Skin of body (tissue), 2 donors: ENCODE measurements around the gene ADH4. TPM values are rescaled to one million over a fixed set of nuclear protein-coding genes. Genes with fewer than 3 reads are reported as not detected.
A peak's percentile ranks its signal among the peaks of the same experiment; 100 is the strongest.
"Not testable (repeated sequence)": the region's sequence is repeated elsewhere in the genome, so short reads cannot be mapped to it uniquely, and the experiment has no call there.

Experiments used
- DNase-seq: peaks from one replicate; lab custom pipeline; 2025; lab: John Stamatoyannopoulos, UW
- total RNA-seq: library from RNA; depleted of rRNA; stranded (reverse); fragments of >200 nt; gene quantifications from one replicate; pipeline ENCODE4 v1.2.3, GENCODE V29; 2014

The ADH4 gene
- total RNA-seq, 1 donor from 2014 or later = not detected

DNA sequence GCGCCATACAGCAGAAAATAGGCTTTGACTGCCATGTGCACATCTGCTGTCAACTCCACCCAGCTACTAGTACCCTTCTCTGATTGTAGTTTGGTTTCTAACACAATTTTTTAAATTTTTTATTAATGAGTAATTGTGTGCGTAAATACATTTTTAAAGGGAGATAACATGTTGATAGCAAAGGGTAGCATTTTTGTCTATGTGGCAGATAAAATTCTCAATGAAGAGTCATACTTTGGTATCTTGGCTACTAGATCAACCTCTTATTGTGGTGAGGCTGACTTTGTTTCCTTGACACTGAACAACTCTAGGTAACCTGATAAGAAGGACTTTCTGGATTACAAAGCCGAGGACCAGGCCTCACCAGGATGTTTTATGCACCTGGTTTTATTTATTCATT lies 9.5 kb downstream of the ADH4 start:
- DNase-seq = no peak

DNA sequence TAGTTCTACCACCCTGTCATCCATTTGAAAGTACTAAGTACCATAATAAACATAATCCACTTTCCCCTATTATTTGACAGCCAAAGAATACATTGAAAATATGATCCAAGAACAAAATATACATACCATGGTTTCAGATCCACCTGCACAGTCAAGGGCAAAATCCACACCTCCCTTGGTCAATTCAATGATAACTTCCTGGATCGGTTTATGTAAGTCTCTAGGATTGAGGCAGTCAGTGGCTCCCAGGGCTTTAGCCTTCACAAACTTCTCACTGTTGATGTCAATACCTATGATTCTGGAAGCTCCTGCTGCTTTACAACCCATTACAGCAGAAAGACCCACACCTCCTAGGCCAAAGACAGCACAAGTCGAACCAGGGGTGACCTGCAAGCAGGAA lies 12.7 kb downstream of the ADH4 start:
- no peak for DNase-seq

DNA sequence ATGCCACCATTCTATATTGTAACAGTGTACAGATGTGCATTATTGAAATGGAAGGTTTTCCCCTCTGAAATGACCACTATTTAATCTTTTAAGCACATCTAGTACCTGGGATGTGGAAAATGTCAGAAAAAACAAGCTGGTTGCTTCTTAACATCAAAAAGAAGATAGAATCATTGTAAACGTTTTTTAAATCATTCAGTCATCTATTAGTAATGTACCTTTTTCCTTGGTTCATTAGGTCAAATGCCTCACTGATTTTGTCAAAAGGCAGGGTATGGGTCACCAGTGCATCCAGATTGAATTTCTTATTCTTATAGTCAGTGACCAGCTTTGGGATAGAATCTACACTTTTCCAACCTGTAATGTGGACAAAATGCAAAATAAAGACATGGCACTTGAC lies 17.7 kb downstream of the ADH4 start:
- DNase-seq = no peak

GRCh38 chr4:99121008-99121407 lies 23.1 kb downstream of the ADH4 start:
- no peak for DNase-seq

DNA sequence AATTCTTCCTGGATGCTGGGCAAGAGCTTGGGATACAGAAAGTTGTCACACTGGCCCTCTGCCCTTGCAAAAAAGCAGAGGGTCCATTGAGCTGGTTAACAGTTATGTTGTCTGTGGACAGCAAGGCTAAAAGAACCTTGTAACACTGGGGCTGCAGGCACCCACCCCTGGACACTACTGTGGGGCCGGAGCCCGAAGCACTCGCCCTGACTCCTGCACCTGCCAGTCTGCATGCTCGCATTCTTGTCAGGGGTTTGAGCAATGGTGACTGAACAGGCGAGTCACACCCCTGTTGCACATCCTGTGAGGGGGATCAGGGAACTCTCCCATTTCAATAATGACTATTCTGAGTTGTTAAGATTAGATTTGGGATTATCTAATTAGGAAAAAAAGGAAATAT lies 23.6 kb downstream of the ADH4 start:
- no peak for DNase-seq

DNA sequence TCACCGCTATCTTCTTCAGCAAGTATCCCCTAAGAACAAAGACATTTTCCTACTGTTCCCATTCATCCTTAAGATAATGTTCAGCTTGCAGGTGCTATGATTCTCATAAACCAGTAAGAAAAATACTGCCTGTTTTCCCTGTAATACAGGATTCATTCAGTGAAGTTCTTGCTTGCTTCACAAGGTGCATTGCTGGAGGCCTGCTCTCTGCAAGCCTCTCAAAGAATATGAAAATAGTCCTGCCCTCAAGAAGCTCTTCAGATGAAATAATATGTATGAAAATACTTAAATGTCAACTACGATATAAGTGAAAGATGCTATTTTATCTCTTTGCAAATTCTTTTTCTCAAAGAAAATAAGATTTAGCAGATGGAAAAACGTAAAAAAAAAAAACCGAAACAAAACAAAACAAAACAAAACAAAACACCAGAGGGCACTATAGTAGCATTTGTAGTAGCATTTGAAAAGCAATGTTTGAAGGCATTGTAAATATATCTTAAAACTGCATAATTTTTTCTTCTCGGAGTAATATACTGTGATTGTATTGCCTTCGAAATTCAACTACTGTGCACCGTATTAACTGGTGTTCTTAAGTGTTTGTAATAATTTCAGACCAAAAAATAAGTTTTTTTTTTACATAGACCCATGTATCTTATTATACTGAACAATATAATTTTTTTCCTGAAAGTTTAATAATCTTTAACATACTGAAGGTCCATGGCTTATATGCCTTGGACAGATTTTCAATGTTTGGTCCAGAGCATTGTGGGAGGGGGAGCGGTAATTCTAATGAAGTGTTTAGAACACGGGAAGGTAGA lies 26.0 kb downstream of the ADH4 start:
- peak; percentile 10 for DNase-seq

DNA sequence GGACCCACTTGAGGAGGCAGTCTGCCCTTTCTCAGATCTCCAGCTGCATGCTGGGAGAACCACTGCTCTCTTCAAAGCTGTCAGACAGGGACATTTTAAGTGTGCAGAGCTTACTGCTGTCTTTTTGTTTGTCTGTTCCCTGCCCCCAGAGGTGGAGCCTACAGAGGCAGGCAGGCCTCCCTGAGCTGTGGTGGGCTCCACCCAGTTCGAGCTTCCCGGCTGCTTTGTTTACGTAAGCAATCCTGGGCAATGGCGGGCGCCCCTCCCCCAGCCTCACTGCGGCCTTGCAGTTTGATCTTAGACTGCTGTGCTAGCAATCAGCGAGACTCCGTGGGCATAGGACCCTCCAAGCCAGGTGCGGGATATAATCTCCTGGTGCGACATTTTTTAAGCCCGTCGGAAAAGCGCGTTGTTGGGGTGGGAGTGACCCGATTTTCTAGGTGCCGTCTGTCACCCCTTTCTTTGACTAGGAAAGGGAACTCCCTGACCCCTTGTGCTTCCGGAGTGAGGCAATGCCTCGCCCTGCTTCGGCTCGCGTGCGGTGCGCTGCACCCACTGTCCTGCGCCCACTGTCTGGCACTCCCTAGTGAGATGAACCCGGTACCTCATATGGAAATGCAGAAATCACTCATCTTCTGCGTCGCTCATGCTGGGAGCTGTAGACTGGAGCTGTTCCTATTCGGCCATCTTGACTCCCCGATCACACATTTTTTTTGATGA lies 26.8 kb downstream of the ADH4 start:
- not testable (repeated sequence) for DNase-seq

GRCh38 chr4:99109286-99109685 lies 34.8 kb downstream of the ADH4 start:
- not testable (repeated sequence) for DNase-seq

DNA sequence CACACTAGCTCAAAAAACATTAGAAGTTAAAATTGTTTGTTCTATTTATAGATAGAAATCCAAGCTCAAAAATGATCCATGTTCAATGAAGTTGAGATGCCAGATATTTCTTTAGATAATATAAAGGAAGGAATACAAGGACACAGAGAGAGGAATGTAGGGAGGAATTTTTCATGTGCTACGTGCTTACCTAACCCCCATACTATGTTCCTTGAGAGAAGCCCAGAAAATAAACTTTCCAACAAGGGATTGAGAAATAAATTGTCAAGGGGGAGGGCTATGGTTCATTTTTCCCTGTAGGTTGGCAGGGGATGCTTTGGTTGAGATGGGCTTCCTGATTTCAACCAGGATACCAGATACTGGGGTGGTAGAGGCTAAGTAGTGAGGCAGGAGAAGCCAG lies 39.9 kb downstream of the ADH4 start:
- DNase-seq = no peak

GRCh38 chr4:99103166-99103565 lies 40.9 kb downstream of the ADH4 start:
- no peak for DNase-seq

DNA sequence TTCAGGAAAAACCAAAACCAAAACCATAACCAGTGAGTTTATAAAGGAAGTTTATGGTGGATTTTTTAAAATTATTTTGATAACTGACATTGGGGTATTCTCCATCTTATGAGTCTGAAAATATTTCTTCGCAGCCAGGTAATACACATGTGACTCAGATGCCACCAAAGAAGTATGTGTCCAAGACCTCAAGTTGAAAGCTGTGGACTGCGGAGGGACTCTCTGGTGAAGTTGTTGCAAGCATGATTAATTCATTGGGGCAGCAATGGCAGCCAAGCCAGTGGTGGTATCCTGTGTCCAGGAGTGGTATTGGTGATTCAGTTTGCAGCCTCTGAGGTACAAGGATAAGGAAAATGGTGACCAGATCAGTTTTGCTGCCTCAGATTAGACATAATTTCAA lies 41.5 kb downstream of the ADH4 start:
- DNase-seq = no peak

DNA sequence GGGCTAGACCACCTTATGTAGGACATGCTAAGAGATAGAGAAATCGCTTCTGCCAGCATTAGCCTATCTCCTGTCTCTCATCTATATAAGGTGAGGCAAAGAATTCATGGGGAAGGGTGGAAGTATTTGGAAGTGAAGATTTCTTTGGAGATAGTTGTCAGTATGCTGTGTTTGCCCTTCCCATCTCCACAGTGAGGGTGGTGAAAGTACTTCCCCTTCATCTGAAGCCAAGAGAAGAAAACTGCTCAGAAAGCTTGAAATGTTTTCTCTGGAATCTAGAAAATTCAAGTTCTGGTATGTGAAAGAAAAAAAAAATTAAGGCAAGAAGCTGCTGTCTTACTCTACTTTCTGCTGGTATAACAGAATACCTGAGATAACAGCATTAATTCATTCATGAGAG lies 43.2 kb downstream of the ADH4 start:
- no peak for DNase-seq

GRCh38 chr4:99099814-99100213 lies 44.3 kb downstream of the ADH4 start:
- not testable (repeated sequence) for DNase-seq

DNA sequence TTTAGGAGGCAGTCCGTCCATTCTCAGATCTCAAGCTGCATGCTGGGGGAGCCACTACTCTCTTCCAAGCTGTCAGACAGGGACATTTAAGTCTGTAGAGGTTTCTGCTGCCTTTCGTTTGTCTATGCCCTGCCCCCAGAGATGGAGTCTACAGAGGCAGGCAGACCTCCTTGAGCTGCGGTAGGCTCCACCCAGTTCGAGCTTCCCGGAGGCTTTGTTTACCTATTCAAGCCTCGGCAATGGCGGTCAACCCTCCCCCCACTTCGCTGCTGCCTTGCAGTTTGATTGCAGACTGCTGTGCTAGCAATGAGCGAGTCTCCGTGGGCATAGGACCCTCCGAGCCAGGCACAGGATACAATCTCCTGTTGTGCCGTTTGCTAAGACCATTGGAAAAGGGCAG lies 44.8 kb downstream of the ADH4 start:
- no peak for DNase-seq

DNA sequence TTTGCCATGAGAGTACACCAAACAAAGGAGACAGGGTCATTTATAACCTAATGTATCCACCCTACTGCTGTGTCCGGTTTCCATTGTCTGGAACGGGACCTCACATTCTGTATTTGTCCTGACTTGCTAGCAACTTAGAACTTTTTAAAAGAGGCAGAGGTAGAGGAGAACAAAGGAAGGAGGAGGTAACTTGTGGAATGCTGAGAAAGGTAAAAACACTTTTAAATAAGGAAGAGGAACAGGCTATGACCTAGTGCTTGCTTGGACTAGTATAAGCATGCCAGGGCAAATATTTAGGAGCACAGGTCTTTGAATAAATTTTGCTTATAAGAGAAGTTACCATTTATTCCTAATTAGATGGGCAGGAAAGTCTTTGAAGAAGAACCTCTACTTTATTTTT lies 52.3 kb downstream of the ADH4 start:
- not testable (repeated sequence) for DNase-seq

DNA sequence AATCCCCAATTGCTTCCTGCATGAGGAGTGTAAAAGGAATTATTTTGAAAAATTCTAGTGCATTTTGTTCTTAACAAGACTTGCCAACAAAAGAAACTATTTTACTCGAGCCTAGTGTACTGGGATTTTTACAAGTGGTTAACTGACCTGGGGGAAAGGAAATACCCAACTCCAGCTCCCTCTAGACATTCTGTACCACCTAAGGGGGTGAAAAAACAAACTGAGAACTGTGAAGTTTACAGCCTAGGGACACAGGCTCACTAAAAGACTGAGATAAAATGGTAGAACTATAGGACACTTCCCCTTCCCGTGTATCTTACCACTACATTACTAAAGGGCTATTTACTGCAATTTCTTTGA lies 52.9 kb downstream of the ADH4 start:
- no peak for DNase-seq

- peak; percentile 45 for DNase-seq
Observed at GRCh38 chr4:99090481-99091215, 53.4 kb downstream of the ADH4 start.

- DNase-seq = peak; percentile 93
Observed at GRCh38 chr4:99088481-99089365, 55.4 kb downstream of the ADH4 start, which contains the start of gene ADH5. Gene ADH5 (minus strand): TSS chr4:99088788. CDS start chr4:99088700, 88 bp downstream.

DNA sequence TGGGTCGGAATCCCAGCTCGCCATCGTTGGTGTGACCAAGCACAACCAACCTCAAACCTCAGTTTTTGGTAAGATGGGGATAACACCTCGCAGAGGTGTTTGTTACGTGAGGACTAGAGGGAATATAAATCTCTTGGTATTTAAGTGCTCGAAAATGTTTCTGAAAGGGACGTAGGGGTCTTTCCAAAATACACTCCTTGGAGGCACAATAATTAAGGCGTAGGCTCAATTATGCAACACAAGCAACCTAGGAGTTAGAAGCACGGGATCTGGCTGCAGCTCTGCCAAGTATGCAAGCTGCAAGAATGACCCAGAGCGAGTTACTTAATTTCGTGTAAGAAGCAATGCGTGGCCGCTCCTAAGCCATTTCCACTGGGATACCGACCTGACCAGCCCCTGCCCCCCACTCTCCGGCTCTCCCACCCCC lies 56.1 kb downstream of the ADH4 start:
- peak; percentile 57 for DNase-seq

- DNase-seq = no peak
Observed at GRCh38 chr4:99084595-99084994, 59.5 kb downstream of the ADH4 start.

- no peak for DNase-seq
Observed at GRCh38 chr4:99082192-99082591, 61.9 kb downstream of the ADH4 start.
